Nephron (organoid): ENCODE measurements around the gene CALN1.

Experiments used
- H3K27ac Mint-ChIP-seq, 3 experiments: 2 replicates each; pipeline ENCODE4 v1.8.0; 2020; ENCODE audit warnings: mixed read lengths in 3 of 3, mild to moderate bottlenecking in 2 of 3, moderate library complexity in 1 of 3
- H3K27me3 Mint-ChIP-seq: 2 replicates; pipeline ENCODE4 v1.8.0; 2021; ENCODE audit warnings: low read depth, mild to moderate bottlenecking, moderate library complexity, mixed read lengths
- H3K36me3 Mint-ChIP-seq: 2 replicates; pipeline ENCODE4 v1.8.0; 2020; ENCODE audit warnings: low read depth, mixed read lengths
- H3K4me1 Mint-ChIP-seq: 2 replicates; pipeline ENCODE4 v1.8.0; 2020; ENCODE audit warnings: mixed read lengths
- H3K4me3 Mint-ChIP-seq, 3 experiments: 2 replicates each; pipeline ENCODE4 v1.8.0; 2020; ENCODE audit warnings: mild to moderate bottlenecking in 3 of 3, mixed read lengths in 3 of 3, moderate library complexity in 2 of 3
- H3K9me3 Mint-ChIP-seq: 2 replicates; pipeline ENCODE4 v1.8.0; 2020; ENCODE audit warnings: mixed read lengths
- CTCF ChIP-seq, 3 experiments: fragments of 200-600 bp; sonication (generic); IDR thresholded peaks; one replicate each; pipeline ENCODE4 v1.5.0; 2021; ENCODE audit warnings: antibody characterized with exemption in 3 of 3; ENCODE audit not compliant: unreplicated experiment in 3 of 3

The CALN1 gene

GRCh38 chr7:71735961-71736556, 676.1 kb downstream of the CALN1 start:
- H3K27ac Mint-ChIP-seq, result no peak overlapping the region
- TF ChIP-seq CTCF (IDR thresholded peaks at IDR 0.05; ENCODE audit: unreplicated experiment in 3 of 3), result peak; percentile 85 to 88 (median 87)
- H3K4me3 Mint-ChIP-seq, result no peak overlapping the region
- no peaks in the 10 kb centered on the region for H3K36me3 Mint-ChIP-seq
- H3K9me3 Mint-ChIP-seq, result peaks cover 4% of the 10 kb centered on the region
- peaks cover 27% of the 10 kb centered on the region for H3K27me3 Mint-ChIP-seq
- H3K4me1 Mint-ChIP-seq, result peaks cover 4% of the 10 kb centered on the region

- peak; percentile 94 to 97 (median 95) for TF ChIP-seq CTCF (IDR thresholded peaks at IDR 0.05; ENCODE audit: unreplicated experiment in 3 of 3)
- peaks cover 11% of the 10 kb centered on the region for H3K9me3 Mint-ChIP-seq
Measured at GRCh38 chr7:71733107-71733870, 678.8 kb downstream of the CALN1 start.

GRCh38 chr7:71731740-71732139, 680.4 kb downstream of the CALN1 start:
- Mint-ChIP-seq H3K27ac (no peak overlapping the region), H3K4me1 (no peaks in the 10 kb centered on the region), H3K4me3 (no peak overlapping the region), H3K27me3 (peaks cover 28% of the 10 kb centered on the region), H3K9me3 (peaks cover 14% of the 10 kb centered on the region), H3K36me3 (no peaks in the 10 kb centered on the region)
- TF ChIP-seq CTCF (IDR thresholded peaks at IDR 0.05; ENCODE audit: unreplicated experiment in 3 of 3), result no peak

More at GRCh38 chr7:71733107-71733870, 678.8 kb downstream of the CALN1 start:
- Mint-ChIP-seq H3K36me3 (no peaks in the 10 kb centered on the region), H3K27ac (no peak overlapping the region), H3K27me3 (peaks cover 21% of the 10 kb centered on the region), H3K4me1 (no peaks in the 10 kb centered on the region), H3K4me3 (peak overlapping the region in 1 of 3 experiments; percentile 23)
